Transverse colon (tissue), 4 donors: ENCODE data around the gene MALT1. TPM values are rescaled to one million over a fixed set of nuclear protein-coding genes. Genes with fewer than 3 reads are reported as not detected.
"Not testable (repeated sequence)": the region's sequence is repeated elsewhere in the genome, so short reads cannot be mapped to it uniquely, and the experiment has no call there.

Source experiments
- DNase-seq: peaks from one replicate; pipeline ENCODE4 v3.0.0-alpha.2; 2019
- H3K27ac ChIP-seq, 4 donors: fragments of 200-600 bp; sonication (generic); 2 replicates each; pipeline ENCODE4 v1.5.1; 2016 to 2018; ENCODE audit warnings: inconsistent platforms in 4 of 4
- H3K27me3 ChIP-seq: fragments of 200-600 bp; sonication (generic); 2 replicates; pipeline ENCODE4 v1.5.1; 2017; ENCODE audit warnings: inconsistent platforms
- H3K36me3 ChIP-seq, 4 donors: fragments of 200-600 bp; sonication (generic); 2 replicates each; pipeline ENCODE4 v1.5.1; 2017 to 2019; ENCODE audit warnings: inconsistent platforms in 4 of 4
- H3K4me1 ChIP-seq, 4 donors: fragments of 200-600 bp; sonication (generic); 2 replicates each; pipeline ENCODE4 v1.5.1; 2017 to 2020; ENCODE audit warnings: inconsistent platforms in 4 of 4
- H3K4me3 ChIP-seq, 4 donors: fragments of 200-600 bp; sonication (generic); 1 replicate in 1 of 4; 2 replicates in 3 of 4; pipeline versions ENCODE4 v1.5.1 to v1.6.1; 2017 to 2019; ENCODE audit warnings: inconsistent platforms in 4 of 4
- H3K9me3 ChIP-seq, 2 donors: fragments of 200-600 bp; sonication (generic); 2 replicates each; pipeline ENCODE4 v1.5.1; 2017 to 2019; ENCODE audit warnings: inconsistent platforms in 2 of 2
- CTCF ChIP-seq, 5 experiments: fragments of 200-600 bp in 3 of 5; fragments of 450-650 bp in 2 of 5; sonication (generic) in 3 of 5; IDR thresholded peaks; 1 replicate in 2 of 5; 2 replicates in 3 of 5; pipeline ENCODE4 v1.5.1; 2016 to 2017; ENCODE audit warnings: antibody characterized with exemption in 5 of 5, inconsistent platforms in 3 of 5, mild to moderate bottlenecking in 2 of 5, moderate library complexity in 1 of 5
- EP300 ChIP-seq: sonication (generic); formaldehyde crosslinking; IDR thresholded peaks from one replicate; pipeline ENCODE4 v1.6.1; 2017; ENCODE audit warnings: antibody characterized with exemption, low read depth
- POLR2A ChIP-seq: fragments of 450-650 bp; IDR thresholded peaks from one replicate; pipeline ENCODE4 v1.6.1; 2016; ENCODE audit warnings: antibody characterized with exemption, mild to moderate bottlenecking, moderate library complexity
- POLR2AphosphoS5 ChIP-seq, 3 donors: sonication (generic); formaldehyde crosslinking; IDR thresholded peaks; one replicate each; pipeline ENCODE4 v1.6.1; 2016; ENCODE audit warnings: antibody characterized with exemption in 3 of 3
- WGBS, 2 donors: methylation state at CpG; one replicate each; pipeline ENCODE4 v1.1.5; 2018; ENCODE audit warnings: low coverage in 1 of 2; 5-methylcytosine and 5-hydroxymethylcytosine counted together
- in situ Hi-C, 4 donors: fragments of 200-750 bp; cut with MboI; loops; one replicate each; pipeline versions ENCODE4 v1.15.0 to v1.15.1; 2017; ENCODE audit warnings: low sequenced_read_pairs in 3 of 4, low pct_ligation_motif_present in 1 of 4, low pct_unique_long_range_greater_than_20kb in 1 of 4
- intact Hi-C: fragments of 100-400 bp; cut with DNase I; formaldehyde crosslinking; loops from one replicate; pipeline ENCODE4 v1.15.1; 2023; ENCODE audit warnings: low total_unique reads
- total RNA-seq, 4 donors: library from RNA; depleted of rRNA; stranded (reverse); fragments of >200 nt; gene quantifications; one replicate each; pipeline ENCODE4 v1.1.0, GENCODE V29; 2016

The MALT1 gene
- total RNA-seq, 4 donors from 2014 or later: 12.5 to 38.9 (median 29.5) TPM

DNA sequence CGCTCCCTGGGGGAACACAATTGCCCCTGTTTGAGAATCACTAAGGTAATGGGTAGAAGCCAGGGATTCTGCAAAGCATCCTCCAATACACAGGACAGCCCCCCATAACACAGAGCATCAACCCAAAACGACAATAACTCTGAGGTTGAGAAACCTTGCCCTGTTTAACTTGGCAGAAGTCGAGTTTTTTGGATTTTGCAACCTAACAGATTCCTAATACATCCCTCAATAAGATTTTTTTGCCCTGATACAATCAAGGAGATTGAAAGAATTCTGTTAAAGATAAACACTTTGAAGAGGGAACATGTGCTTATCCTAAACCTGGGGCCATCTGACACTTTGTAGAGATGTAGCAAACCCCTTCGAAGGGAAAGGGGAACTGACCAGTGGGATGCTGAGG lies 100.9 kb downstream of the MALT1 start:
- 66% methylated on average over 4 of the region's 4 CpGs; no CpG with 5 or more reads in 1 of the 2 donors for WGBS, 2 donors
- no peak for DNase-seq
- intact Hi-C loops: loop anchor here (10.0 kb wide), 1 partner anchor 587 kb away; no protein-coding TSS in a partner anchor
- no peak for TF ChIP-seq POLR2A
- TF ChIP-seq CTCF (IDR thresholded peaks at IDR 0.05): no peak
- no peak for TF ChIP-seq POLR2AphosphoS5 (IDR thresholded peaks at IDR 0.05)
- no peak for TF ChIP-seq EP300
- Histone ChIP-seq H3K9me3 (no peaks in the 10 kb centered on the region), H3K27ac (no peak overlapping the region), H3K36me3 (no peaks in the 10 kb centered on the region), H3K27me3 (peaks cover 6% of the 10 kb centered on the region), H3K4me1 (peaks cover 7 to 12% (median 8%) of the 10 kb centered on the region in 4 donors), H3K4me3 (no peak overlapping the region)
- in situ Hi-C loops: loop anchor here in 1 of 4 donors (25.0 kb wide), 1 partner anchor 360 kb away; no protein-coding TSS in a partner anchor

DNA sequence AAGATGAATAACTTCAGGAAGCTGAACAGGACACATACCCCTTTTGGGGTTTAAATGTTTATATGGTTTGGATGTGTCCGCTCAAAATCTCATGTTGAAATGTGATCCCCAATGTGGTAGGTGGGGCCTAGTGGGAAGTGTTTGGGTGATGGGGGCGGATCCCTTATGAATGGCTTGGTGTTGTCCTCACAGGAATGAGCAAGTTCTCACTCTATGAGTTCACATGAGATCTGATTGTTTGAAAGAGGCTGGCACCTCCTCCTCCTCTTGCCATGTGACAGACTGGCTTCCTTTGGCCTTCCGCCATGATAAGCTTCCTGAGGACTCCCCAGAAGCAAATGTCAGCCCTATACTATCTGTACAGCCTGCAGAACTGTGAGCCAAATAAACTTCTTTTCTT lies 104.8 kb downstream of the MALT1 start:
- intact Hi-C loops (loop anchor here (5.0 to 10.0 kb wide), 2 partner anchors 86 to 591 kb away; partner anchors contain the start of gene ZNF532), in situ Hi-C loops (no loop called here)
- H3K27ac ChIP-seq: no peak overlapping the region
- WGBS, 2 donors: 95 to 100% methylated on average over 2 to 3 of the region's 3 CpGs
- DNase-seq: no peak
- no peaks in the 10 kb centered on the region for H3K36me3 ChIP-seq
- TF ChIP-seq CTCF (IDR thresholded peaks at IDR 0.05): no peak
- TF ChIP-seq POLR2A: no peak
- TF ChIP-seq POLR2AphosphoS5 (IDR thresholded peaks at IDR 0.05): no peak
- no peak for TF ChIP-seq EP300
- no peak overlapping the region for H3K4me3 ChIP-seq
- H3K27me3 ChIP-seq: no peaks in the 10 kb centered on the region
- no peaks in the 10 kb centered on the region for H3K9me3 ChIP-seq
- H3K4me1 ChIP-seq: peaks cover 0 to under 1% (median 0%) of the 10 kb centered on the region in 4 donors

DNA sequence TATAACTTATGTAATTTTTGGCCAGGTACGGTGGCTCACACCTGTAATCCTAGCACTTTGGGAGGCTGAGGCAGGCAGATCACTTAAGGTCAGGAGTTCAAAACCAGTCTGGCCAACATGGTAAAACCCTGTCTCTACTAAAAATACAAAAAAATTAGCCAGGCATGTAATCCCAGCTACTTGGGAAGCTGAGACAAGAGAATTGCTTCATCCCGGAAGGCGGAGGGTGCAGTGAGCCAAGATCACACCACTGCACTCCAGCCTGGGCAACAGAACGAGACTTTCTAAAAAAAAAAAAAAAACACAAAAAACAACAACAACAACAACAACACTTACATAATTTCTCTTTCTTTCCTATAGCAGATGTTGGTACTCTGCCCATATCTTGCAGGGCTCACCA lies 105.3 kb downstream of the MALT1 start:
- H3K27ac ChIP-seq, H3K27me3 ChIP-seq, H3K9me3 ChIP-seq, H3K4me3 ChIP-seq, in situ Hi-C loops, H3K4me1 ChIP-seq, H3K36me3 ChIP-seq, DNase-seq: not testable (repeated sequence)
- intact Hi-C loops: loop anchor here (5.0 to 10.0 kb wide), 2 partner anchors 86 to 592 kb away; partner anchors contain the start of gene ZNF532
- WGBS, 2 donors: 71 to 81% methylated on average over 3 to 4 of the region's 4 CpGs

DNA sequence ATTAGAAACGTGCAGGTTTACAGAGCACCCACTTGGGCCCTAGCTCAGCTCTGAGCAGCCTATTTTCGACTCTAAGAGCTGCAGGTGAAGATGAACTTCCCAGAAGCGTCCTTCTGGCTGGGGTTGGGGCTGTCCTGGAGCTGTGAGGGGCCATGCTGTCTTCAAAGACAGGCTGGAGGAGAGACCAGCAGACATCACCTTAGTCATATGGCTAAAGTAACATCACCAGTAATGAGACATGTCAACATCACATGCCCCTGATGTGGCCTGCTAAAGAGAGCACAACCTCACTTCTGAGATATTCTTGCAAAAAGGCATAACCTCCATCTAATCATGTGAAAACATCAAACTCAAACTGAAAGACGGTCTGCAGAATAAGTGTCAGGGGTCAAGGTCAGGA lies 106.2 kb downstream of the MALT1 start:
- no peak overlapping the region for H3K4me3 ChIP-seq
- no peak overlapping the region for H3K27ac ChIP-seq
- H3K36me3 ChIP-seq: no peaks in the 10 kb centered on the region
- TF ChIP-seq POLR2A (no peak), POLR2AphosphoS5 (IDR thresholded peaks at IDR 0.05) (no peak), EP300 (no peak), CTCF (IDR thresholded peaks at IDR 0.05) (no peak)
- 86 to 100% methylated on average over 1 to 4 of the region's 4 CpGs for WGBS, 2 donors
- intact Hi-C loops (loop anchor here (5.0 to 10.0 kb wide), 2 partner anchors 85 to 593 kb away; partner anchors contain the start of gene ZNF532), in situ Hi-C loops (no loop called here)
- no peak for DNase-seq
- H3K9me3 ChIP-seq: no peaks in the 10 kb centered on the region
- H3K27me3 ChIP-seq: no peaks in the 10 kb centered on the region
- peaks cover 0 to 2% (median 0%) of the 10 kb centered on the region in 4 donors for H3K4me1 ChIP-seq

DNA sequence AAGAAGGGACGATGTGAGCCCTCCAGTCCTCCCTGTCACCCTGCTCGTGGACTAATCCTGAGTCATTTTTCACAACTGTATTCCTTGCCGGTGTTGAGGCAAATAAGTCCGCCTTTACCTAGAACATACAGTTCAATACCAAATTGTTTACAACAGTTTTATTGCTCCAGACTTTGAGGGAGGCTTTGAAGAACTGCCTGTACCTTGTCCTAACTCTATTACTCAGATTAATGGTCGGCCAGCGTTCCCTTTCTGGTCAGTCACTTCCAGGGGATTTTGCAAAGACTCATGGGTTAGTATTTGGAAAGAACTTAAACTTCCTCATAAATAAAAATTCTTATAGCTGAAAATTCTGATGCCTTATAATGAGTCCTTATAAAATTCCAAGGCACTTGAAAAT lies 108.3 kb downstream of the MALT1 start:
- no peak overlapping the region for H3K4me3 ChIP-seq
- intact Hi-C loops (loop anchor here (2.0 to 10.0 kb wide), 3 partner anchors 83 to 595 kb away; partner anchors contain the start of gene ZNF532), in situ Hi-C loops (no loop called here)
- peaks cover 0 to 6% (median 1%) of the 10 kb centered on the region in 4 donors for H3K4me1 ChIP-seq
- TF ChIP-seq EP300: peak; percentile 53
- peak in 2 of 3 donors; percentile 35 to 76 for TF ChIP-seq POLR2AphosphoS5 (IDR thresholded peaks at IDR 0.05)
- TF ChIP-seq CTCF (IDR thresholded peaks at IDR 0.05): no peak
- DNase-seq: no peak
- H3K27me3 ChIP-seq: no peaks in the 10 kb centered on the region
- 30 to 59% methylated on average over 3 to 6 of the region's 6 CpGs for WGBS, 2 donors
- no peaks in the 10 kb centered on the region for H3K9me3 ChIP-seq
- peak overlapping the region in 3 of 4 donors; percentile 25 to 79 (median 50) for H3K27ac ChIP-seq
- H3K36me3 ChIP-seq: no peaks in the 10 kb centered on the region
